Neuronal stem cell (in vitro differentiated cells): ENCODE data around the gene FLVCR2.

ENCODE experiments used
- DNase-seq: peaks from one replicate; pipeline ENCODE4 v3.0.0-alpha.2; 2013; ENCODE audit warnings: low spot score
- H2AFZ ChIP-seq: one replicate; pipeline ENCODE4 v1.6.1; 2013; ENCODE audit warnings: mild to moderate bottlenecking, low read length, inconsistent platforms
- H2AK5ac ChIP-seq: 2 replicates; pipeline ENCODE4 v1.6.1; 2013; ENCODE audit warnings: low read depth, mild to moderate bottlenecking, inconsistent platforms, low read length, moderate library complexity, mixed read lengths
- H2BK120ac ChIP-seq: 2 replicates; pipeline ENCODE4 v1.6.1; 2013; ENCODE audit warnings: low read depth, mild to moderate bottlenecking, inconsistent platforms, low read length, moderate library complexity, mixed read lengths
- H2BK12ac ChIP-seq: one replicate; pipeline ENCODE4 v1.6.1; 2013; ENCODE audit warnings: low read length, inconsistent platforms
- H2BK15ac ChIP-seq: 2 replicates; pipeline ENCODE4 v1.6.1; 2013; ENCODE audit warnings: mild to moderate bottlenecking, low read length, inconsistent platforms, mixed read lengths
- H2BK5ac ChIP-seq: one replicate; pipeline ENCODE4 v1.6.1; 2013; ENCODE audit warnings: inconsistent platforms, mild to moderate bottlenecking, low read length, moderate library complexity
- H3K14ac ChIP-seq: one replicate; pipeline ENCODE4 v1.6.1; 2013; ENCODE audit warnings: low read length, inconsistent platforms
- H3K18ac ChIP-seq: 2 replicates; pipeline ENCODE4 v1.6.1; 2013; ENCODE audit warnings: low read length, inconsistent platforms
- H3K23ac ChIP-seq: 2 replicates; pipeline ENCODE4 v1.6.1; 2013; ENCODE audit warnings: low read depth, mild to moderate bottlenecking, mixed read lengths, low read length, inconsistent platforms; ENCODE audit not compliant: poor library complexity
- H3K27ac ChIP-seq: replicated peaks from 3 replicates; pipeline ENCODE4 v1.5.1; 2013; ENCODE audit warnings: low read length, inconsistent platforms
- H3K27me3 ChIP-seq, 3 experiments: 2 replicates each; pipeline ENCODE4 v1.6.1; 2013; ENCODE audit warnings: low read length in 3 of 3, mild to moderate bottlenecking in 2 of 3, inconsistent platforms in 1 of 3, low read depth in 1 of 3, mixed read lengths in 1 of 3, moderate library complexity in 1 of 3; ENCODE audit not compliant: control insufficient read depth in 3 of 3, insufficient read depth in 3 of 3
- H3K36me3 ChIP-seq, 2 donors: replicated peaks in 1 of 2; 2 replicates each; pipeline ENCODE4 v1.6.1; 2013; ENCODE audit warnings: low read length in 2 of 2; ENCODE audit not compliant: control insufficient read depth in 2 of 2, insufficient read depth in 2 of 2
- H3K4ac ChIP-seq: 2 replicates; pipeline ENCODE4 v1.6.1; 2013; ENCODE audit warnings: inconsistent platforms, mild to moderate bottlenecking, low read length, moderate library complexity
- H3K4me1 ChIP-seq, 2 donors: 1 replicate in 1 of 2; 2 replicates in 1 of 2; pipeline ENCODE4 v1.6.1; 2013; ENCODE audit warnings: low read length in 2 of 2, low read depth in 1 of 2; ENCODE audit not compliant: control insufficient read depth in 2 of 2, insufficient read depth in 1 of 2
- H3K4me2 ChIP-seq: one replicate; pipeline ENCODE4 v1.6.1; 2013; ENCODE audit warnings: mild to moderate bottlenecking, low read length, inconsistent platforms; ENCODE audit not compliant: insufficient read depth, poor library complexity, severe bottlenecking
- H3K4me3 ChIP-seq, 2 donors: 2 replicates each; pipeline ENCODE4 v1.5.1; 2013; ENCODE audit warnings: low read length in 2 of 2, mild to moderate bottlenecking in 2 of 2, inconsistent platforms in 1 of 2, moderate library complexity in 1 of 2
- H3K79me1 ChIP-seq: one replicate; pipeline ENCODE4 v1.6.1; 2013; ENCODE audit warnings: low read depth, mild to moderate bottlenecking, inconsistent platforms, low read length, moderate library complexity
- H3K9ac ChIP-seq: one replicate; pipeline ENCODE4 v1.6.1; 2013; ENCODE audit warnings: mild to moderate bottlenecking, low read depth, low read length, inconsistent platforms; ENCODE audit not compliant: poor library complexity
- H3K9me3 ChIP-seq, 2 donors: replicated peaks in 1 of 2; 2 replicates each; pipeline versions ENCODE3 to v1.6.1; 2013; ENCODE audit warnings: low read length in 2 of 2, mild to moderate bottlenecking in 2 of 2, inconsistent platforms in 1 of 2, low read depth in 1 of 2, mixed read lengths in 1 of 2, moderate library complexity in 1 of 2; ENCODE audit not compliant: control insufficient read depth in 2 of 2, insufficient read depth in 1 of 2
- H4K8ac ChIP-seq: one replicate; pipeline ENCODE4 v1.6.1; 2013; ENCODE audit warnings: low read depth, mild to moderate bottlenecking, inconsistent platforms, low read length, moderate library complexity
- H4K91ac ChIP-seq: one replicate; pipeline ENCODE4 v1.6.1; 2013; ENCODE audit warnings: low read length, low read depth, mild to moderate bottlenecking, inconsistent platforms; ENCODE audit not compliant: poor library complexity
- WGBS, 2 donors: extraction: QIAGEN DNeasy Blood & Tissue Kit; methylation state at CpG; one replicate each; pipeline ENCODE4 v1.1.7; 2013; ENCODE audit warnings: missing lambda C conversion rate in 2 of 2, mixed read lengths in 1 of 2; ENCODE audit not compliant: insufficient read length in 2 of 2, insufficient replicate concordance in 1 of 2; ENCODE audit errors: extremely low coverage in 2 of 2; 5-methylcytosine and 5-hydroxymethylcytosine counted together

FLVCR2 gene

DNA sequence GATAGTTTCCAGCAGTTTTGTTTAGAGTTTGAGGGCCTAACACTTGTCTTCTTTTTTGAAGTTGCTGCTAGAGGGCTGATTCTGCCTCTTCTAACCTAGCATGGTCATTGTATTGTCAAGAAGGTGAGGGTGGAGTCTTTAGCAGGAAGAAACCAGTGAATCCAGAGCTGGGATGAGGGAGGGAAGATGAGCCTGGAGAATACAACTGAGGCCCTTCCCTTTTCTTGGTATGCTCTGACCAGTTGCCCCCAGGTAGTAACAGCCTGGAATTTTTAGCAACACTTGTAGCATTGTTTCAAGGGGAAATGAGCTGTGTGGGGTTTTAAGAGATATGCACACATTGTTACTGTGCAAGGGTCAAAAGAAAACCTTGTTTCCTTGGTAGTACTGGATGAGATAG lies 9.0 kb downstream of the FLVCR2 start:
- H3K9me3 ChIP-seq: peaks cover 4 to 7% of the 10 kb centered on the region in 2 donors
- H3K36me3 ChIP-seq: peaks cover 0 to 1% of the 10 kb centered on the region in 2 donors
- no peak overlapping the region for H3K4ac ChIP-seq
- H3K9ac ChIP-seq: no peak overlapping the region
- no peak overlapping the region for H3K18ac ChIP-seq
- H3K27me3 ChIP-seq: no peaks in the 10 kb centered on the region
- DNase-seq: no peak
- H4K8ac ChIP-seq: no peak overlapping the region
- H3K23ac ChIP-seq: no peak overlapping the region
- no peak overlapping the region for H2BK5ac ChIP-seq
- no peak overlapping the region for H3K27ac ChIP-seq
- no peaks in the 10 kb centered on the region for H3K4me1 ChIP-seq
- no peak overlapping the region for H2BK120ac ChIP-seq
- no peak overlapping the region for H3K4me3 ChIP-seq
- no peak overlapping the region for H4K91ac ChIP-seq
- no peak overlapping the region for H2AFZ ChIP-seq
- H2AK5ac ChIP-seq: no peak overlapping the region
- no peaks in the 10 kb centered on the region for H3K79me1 ChIP-seq
- H3K14ac ChIP-seq: no peak overlapping the region
- no peak overlapping the region for H2BK15ac ChIP-seq
- H3K4me2 ChIP-seq: no peak overlapping the region
- no peak overlapping the region for H2BK12ac ChIP-seq

DNA sequence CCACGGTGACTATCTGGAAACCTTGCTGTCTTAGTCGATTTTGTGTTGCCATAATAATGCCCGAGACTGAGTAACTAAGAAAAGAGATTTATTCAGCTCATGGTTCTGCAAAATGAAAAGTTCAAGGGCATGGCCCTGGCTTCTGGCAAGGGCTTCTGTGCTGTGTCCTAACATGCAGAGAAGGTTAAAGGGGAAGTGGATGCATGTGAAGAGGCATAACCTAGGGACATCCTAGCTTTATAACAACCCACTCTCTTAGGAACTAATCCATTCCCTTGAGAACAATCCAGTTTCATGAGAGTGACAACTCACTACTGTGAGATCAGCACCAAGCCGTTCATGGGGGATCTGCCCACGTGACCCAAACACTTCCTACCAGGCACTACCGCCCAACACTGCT lies 11.5 kb downstream of the FLVCR2 start:
- H3K36me3 ChIP-seq: peaks cover 0 to 1% of the 10 kb centered on the region in 2 donors
- no peak overlapping the region for H2AK5ac ChIP-seq
- DNase-seq: no peak
- no peak overlapping the region for H3K4me3 ChIP-seq
- no peak overlapping the region for H2BK12ac ChIP-seq
- no peak overlapping the region for H3K18ac ChIP-seq
- no peak overlapping the region for H3K4ac ChIP-seq
- H3K4me1 ChIP-seq: no peaks in the 10 kb centered on the region
- no peaks in the 10 kb centered on the region for H3K27me3 ChIP-seq
- H2BK120ac ChIP-seq: no peak overlapping the region
- no peak overlapping the region for H3K14ac ChIP-seq
- peaks cover 4 to 7% of the 10 kb centered on the region in 2 donors for H3K9me3 ChIP-seq
- H2BK15ac ChIP-seq: no peak overlapping the region
- no peak overlapping the region for H4K8ac ChIP-seq
- no peak overlapping the region for H3K9ac ChIP-seq
- no peaks in the 10 kb centered on the region for H3K79me1 ChIP-seq
- H2BK5ac ChIP-seq: no peak overlapping the region
- no peak overlapping the region for H2AFZ ChIP-seq
- H3K4me2 ChIP-seq: no peak overlapping the region
- no CpG with 5 or more reads among the region's 6 CpGs for WGBS, 2 donors
- no peak overlapping the region for H3K23ac ChIP-seq
- H3K27ac ChIP-seq: no peak overlapping the region
- no peak overlapping the region for H4K91ac ChIP-seq

DNA sequence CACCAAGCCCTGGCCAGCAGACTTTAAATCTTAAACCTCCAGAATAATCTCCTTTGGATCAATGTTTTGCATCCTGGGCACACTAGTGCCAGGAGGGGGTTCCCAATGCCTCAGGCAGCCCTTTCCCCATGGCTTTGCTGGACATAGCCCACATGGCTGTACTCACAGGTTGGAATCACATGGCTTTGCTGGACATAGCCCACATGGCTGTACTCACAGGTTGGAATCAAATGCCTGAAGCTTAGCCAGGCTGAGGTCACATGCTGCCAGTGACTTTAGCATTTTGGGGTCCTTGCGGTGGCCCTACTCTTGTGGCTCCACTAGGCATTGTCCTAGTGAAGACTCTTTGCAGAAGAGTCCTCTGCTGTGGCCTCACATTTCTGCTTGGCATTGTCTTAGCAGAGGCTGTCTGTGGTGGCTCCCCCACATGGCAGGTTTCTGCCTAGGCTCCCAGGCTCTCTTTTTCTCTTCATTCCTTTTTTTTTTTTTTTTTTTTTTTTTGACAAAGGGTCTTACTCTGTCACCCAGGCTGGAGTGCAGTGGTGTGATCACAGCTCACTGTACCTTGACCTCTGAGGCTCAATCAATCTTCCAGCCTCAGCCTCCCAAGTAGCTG lies 13.0 kb downstream of the FLVCR2 start:
- H3K4me2 ChIP-seq: no peak overlapping the region
- no peak overlapping the region for H3K14ac ChIP-seq
- H3K36me3 ChIP-seq: peaks cover 0 to 1% of the 10 kb centered on the region in 2 donors
- H3K27ac ChIP-seq: no peak overlapping the region
- no peaks in the 10 kb centered on the region for H3K79me1 ChIP-seq
- no peak overlapping the region for H3K9ac ChIP-seq
- no peak overlapping the region for H3K18ac ChIP-seq
- H2AK5ac ChIP-seq: no peak overlapping the region
- no peak overlapping the region for H3K23ac ChIP-seq
- H2BK12ac ChIP-seq: no peak overlapping the region
- H3K9me3 ChIP-seq: peaks cover 4 to 11% of the 10 kb centered on the region in 2 donors
- H3K27me3 ChIP-seq: no peaks in the 10 kb centered on the region
- H3K4me1 ChIP-seq: no peaks in the 10 kb centered on the region
- H2BK15ac ChIP-seq: no peak overlapping the region
- no peak for DNase-seq
- H2BK5ac ChIP-seq: no peak overlapping the region
- H3K4ac ChIP-seq: no peak overlapping the region
- peak overlapping the region in 1 of 2 donors; percentile 38 for H3K4me3 ChIP-seq
- no peak overlapping the region for H2BK120ac ChIP-seq
- no CpG with 5 or more reads among the region's 1 CpG for WGBS, 2 donors
- H4K91ac ChIP-seq: no peak overlapping the region
- no peak overlapping the region for H2AFZ ChIP-seq
- H4K8ac ChIP-seq: no peak overlapping the region

DNA sequence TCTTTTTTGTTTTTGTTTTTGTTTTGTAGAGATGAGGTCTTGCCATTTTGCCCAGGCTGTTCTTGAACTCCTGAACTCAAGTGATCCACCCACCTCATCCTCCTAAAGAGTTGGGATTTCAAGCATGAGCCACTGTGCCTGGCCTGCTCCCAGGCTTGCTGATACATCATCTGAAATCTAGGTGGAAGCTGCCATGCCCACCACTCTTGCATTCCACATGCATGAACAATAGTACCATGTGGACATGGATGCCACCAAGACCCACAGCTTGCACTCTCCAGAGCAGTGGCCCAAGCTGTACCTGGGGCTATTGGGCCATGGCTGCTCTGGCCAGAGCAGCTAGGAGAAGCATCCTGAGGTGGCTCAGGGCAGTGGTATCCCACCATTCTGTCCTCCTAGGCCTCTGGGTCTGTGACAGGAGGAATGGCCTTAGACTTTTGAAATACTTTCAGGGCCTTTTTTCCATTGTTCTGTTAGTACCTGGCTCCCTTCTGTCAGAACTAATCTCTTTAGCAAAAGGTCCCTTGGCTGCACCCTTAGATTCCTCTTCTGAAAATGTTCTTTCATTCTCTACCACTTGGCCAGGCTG lies 13.7 kb downstream of the FLVCR2 start:
- Histone ChIP-seq H3K9ac (no peak overlapping the region), H3K4me3 (no peak overlapping the region), H3K18ac (no peak overlapping the region), H3K27me3 (no peaks in the 10 kb centered on the region), H3K9me3 (peaks cover 4 to 11% of the 10 kb centered on the region in 2 donors), H2BK15ac (no peak overlapping the region), H2AK5ac (no peak overlapping the region), H3K36me3 (peaks cover 0 to 1% of the 10 kb centered on the region in 2 donors), H2AFZ (no peak overlapping the region), H3K4me2 (no peak overlapping the region), H3K23ac (peak overlapping the region; percentile 60), H2BK120ac (no peak overlapping the region), H4K8ac (no peak overlapping the region), H2BK12ac (no peak overlapping the region), H3K14ac (no peak overlapping the region), H3K4ac (no peak overlapping the region), H3K4me1 (no peaks in the 10 kb centered on the region), H4K91ac (no peak overlapping the region), H2BK5ac (no peak overlapping the region), H3K27ac (no peak overlapping the region), H3K79me1 (no peaks in the 10 kb centered on the region)
- no peak for DNase-seq
